SU-DHL-6 (cell line): Measurements from ENCODE around the gene MGAT5B.

ENCODE experiments used
- CTCF ChIP-seq: fragments of 200-600 bp; sonication (generic); IDR thresholded peaks from one replicate; pipeline ENCODE4 v1.5.1; 2017; ENCODE audit warnings: antibody characterized with exemption, mild to moderate bottlenecking, low read length, moderate library complexity; ENCODE audit not compliant: insufficient read depth, poor library complexity, severe bottlenecking
- EZH2phosphoT487 ChIP-seq: fragments of 200-600 bp; sonication (generic), shearing (Covaris generic); conservative IDR thresholded peaks from 2 replicates; pipeline ENCODE4 v1.6.1; 2018; ENCODE audit warnings: mild to moderate bottlenecking, antibody characterized with exemption, low read length, moderate library complexity, mixed read lengths

GRCh38 chr17:76973040-76973439 lies 104.8 kb downstream of the MGAT5B start:
- TF ChIP-seq CTCF (no peak), EZH2phosphoT487 (no peak)
